ENCODE measurements around the gene HM13.

Gene HM13

DNA sequence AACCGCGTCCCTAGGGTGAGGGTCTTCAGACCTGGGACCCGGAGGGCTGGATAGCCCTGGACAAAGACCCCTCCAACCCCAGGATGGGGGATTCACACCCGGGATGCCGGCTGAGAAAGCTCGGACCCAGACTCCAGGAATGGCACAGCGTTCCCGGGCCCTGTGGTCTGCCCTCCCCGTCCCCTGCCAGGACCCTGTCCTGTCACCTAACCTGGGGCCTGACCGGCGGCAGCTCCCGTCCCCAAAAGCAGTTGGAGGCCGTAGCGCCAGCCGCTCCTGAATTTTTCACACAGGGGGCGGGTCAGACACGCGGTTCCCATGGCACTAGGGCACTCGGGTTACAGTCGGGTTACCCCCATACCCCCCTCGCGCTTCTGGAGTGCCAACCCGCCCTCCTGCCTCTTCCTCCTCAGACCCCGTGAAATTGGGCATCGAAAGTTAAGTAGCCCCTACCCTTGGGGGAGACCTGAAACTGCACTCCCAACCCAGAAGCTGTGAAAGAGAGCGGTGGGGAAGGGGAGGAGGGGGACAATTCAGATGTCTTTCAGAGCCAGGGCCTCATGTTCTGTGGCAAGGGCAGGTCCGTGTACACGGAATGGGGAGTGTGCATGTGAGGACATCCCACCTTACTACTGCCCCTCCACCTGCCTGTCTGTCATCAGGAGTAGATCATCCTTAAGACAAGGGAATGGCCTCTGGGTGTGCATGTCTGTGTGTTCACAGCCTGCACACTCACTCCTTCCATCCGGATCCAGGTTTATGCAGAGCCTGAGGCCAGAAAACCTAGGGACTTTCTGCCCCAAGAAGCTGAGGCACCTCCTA, 38.6 kb upstream of the HM13 start:
- no peak for DNase-seq (ENCODE audit: extremely low spot score)
- POLR2A ChIA-PET = no interaction called here
- TF ChIP-seq, protein P1, sequence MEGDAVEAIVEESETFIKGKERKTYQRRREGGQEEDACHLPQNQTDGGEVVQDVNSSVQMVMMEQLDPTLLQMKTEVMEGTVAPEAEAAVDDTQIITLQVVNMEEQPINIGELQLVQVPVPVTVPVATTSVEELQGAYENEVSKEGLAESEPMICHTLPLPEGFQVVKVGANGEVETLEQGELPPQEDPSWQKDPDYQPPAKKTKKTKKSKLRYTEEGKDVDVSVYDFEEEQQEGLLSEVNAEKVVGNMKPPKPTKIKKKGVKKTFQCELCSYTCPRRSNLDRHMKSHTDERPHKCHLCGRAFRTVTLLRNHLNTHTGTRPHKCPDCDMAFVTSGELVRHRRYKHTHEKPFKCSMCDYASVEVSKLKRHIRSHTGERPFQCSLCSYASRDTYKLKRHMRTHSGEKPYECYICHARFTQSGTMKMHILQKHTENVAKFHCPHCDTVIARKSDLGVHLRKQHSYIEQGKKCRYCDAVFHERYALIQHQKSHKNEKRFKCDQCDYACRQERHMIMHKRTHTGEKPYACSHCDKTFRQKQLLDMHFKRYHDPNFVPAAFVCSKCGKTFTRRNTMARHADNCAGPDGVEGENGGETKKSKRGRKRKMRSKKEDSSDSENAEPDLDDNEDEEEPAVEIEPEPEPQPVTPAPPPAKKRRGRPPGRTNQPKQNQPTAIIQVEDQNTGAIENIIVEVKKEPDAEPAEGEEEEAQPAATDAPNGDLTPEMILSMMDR (IDR thresholded peaks at IDR 0.05; ENCODE audit: control extremely low read depth, extremely low read depth, low read depth, missing control alignments) = no peak
- CTCF ChIA-PET = interaction anchor here (1.1 to 3.3 kb wide), 4 partner anchors 11 to 137 kb away, joined by 3 to 13 read pairs (median 6); partner anchors contain the start of gene HM13

DNA sequence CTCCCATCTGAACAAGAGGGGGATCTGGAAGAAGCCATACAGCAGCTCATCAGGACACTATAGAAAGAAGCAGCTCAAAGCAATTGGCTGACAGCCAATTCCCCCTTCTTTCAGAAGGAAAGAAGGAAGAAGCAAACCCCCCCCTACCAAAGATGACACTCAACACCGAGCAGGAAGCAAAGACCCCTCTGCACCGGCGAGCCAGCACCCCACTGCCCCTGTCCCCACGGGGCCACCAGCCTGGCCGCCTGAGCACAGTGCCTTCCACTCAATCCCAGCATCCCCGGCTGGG, 38.0 kb upstream of the HM13 start:
- POLR2A ChIA-PET = no interaction called here
- CTCF ChIA-PET = no interaction called here
- TF ChIP-seq, protein P1 (IDR thresholded peaks at IDR 0.05; ENCODE audit: control extremely low read depth, extremely low read depth, low read depth, missing control alignments) = no peak
- DNase-seq (ENCODE audit: extremely low spot score) = no peak

DNA sequence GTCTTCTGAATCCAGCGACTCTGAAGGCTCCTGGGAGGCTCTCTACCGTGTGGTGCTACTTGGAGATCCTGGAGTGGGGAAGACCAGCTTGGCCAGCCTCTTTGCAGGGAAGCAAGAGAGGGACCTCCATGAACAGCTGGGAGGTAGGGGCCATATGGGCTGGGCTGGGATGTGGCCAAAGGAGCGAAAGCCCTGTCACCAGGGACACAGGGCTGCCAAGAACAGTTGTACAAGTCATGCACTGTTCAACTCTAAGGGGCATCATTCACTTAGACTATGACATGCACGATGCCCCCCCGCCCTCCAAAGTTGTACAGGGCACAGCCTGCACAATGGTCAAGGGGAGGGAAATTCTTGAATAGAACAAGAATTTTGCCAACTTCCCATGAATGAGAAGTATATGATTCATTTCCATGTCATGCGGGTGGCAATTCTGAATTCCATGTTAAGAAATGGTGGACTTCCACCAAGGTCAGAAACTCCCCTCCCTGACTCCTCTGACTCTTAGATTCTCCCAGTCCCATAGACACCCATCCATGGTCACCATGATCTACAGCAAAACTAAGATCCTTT, 37.5 kb upstream of the HM13 start:
- ChIA-PET CTCF (no interaction called here), POLR2A (no interaction called here)
- no peak for DNase-seq (ENCODE audit: extremely low spot score)
- TF ChIP-seq, protein P1 (IDR thresholded peaks at IDR 0.05; ENCODE audit: control extremely low read depth, extremely low read depth, low read depth, missing control alignments) = no peak

DNA sequence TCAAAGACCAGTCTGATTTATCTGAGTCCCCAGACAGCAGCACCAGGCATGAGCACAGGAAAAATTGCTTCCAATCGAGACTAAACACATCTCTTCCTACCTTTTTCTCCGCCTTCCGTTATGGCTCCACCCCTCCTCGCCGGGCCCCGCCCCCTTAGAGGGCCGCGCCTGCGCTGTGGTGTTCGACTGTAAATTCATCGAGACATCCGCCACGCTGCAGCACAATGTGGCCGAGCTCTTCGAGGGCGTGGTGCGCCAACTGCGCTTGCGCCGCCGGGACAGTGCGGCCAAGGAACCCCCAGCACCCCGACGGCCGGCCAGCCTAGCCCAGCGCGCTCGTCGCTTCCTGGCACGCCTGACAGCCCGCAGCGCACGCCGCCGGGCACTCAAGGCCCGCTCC, 30.2 kb upstream of the HM13 start:
- POLR2A ChIA-PET = no interaction called here
- CTCF ChIA-PET = no interaction called here
- TF ChIP-seq, protein P1 (IDR thresholded peaks at IDR 0.05; ENCODE audit: control extremely low read depth, extremely low read depth, low read depth, missing control alignments) = no peak
- no peak for DNase-seq (ENCODE audit: extremely low spot score)

DNA sequence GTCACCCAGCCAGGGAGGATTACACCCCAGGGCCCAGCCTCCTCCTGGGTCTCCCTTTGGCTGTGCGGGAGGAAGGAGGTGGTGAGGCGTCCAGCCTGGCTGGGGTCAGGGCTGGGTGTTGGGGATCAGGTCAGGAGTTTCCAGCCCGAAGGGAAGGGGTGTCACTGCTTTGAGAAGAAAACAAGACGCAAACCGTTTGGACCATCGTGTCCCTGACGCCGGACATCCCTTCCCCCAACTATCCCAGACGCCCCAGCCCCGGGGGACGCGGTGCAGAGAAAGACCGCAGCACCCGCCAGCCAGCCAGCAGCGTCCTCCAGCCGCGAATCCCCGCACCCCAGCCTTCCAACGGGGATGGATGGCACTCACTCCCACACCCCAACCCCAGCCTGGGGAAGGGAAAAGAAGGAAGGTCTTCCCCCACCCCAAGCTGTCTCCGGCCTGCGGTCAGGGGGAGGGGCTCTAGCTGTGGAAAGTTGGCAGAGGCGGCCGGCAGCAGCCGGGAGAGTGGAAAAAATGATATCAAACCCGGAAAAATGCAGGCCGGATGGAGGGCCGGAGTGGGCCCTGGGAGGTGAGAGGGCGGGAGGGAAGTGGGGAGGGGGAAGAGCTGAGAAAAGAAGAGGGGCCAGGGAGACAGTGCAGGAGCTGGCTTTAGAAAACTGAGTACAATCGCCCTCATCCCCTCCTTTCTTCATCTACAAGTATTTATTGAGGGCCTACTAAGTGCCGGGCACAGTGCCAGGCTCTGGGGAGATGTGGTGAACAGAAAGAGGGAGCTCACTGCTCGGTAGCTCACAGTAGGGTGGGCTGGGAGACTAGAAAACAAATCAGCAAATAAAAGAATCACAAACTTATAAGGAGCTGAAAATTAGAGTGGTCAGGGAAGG, 28.5 kb upstream of the HM13 start:
- TF ChIP-seq, protein P1 (IDR thresholded peaks at IDR 0.05; ENCODE audit: control extremely low read depth, extremely low read depth, low read depth, missing control alignments) = no peak
- ChIA-PET POLR2A (no interaction called here), CTCF (interaction anchor here (0.9 to 2.8 kb wide), 3 partner anchors 10 to 18 kb away, joined by 3 to 8 read pairs (median 7); partner anchors contain the start of genes DEFB124 and REM1)
- no peak for DNase-seq (ENCODE audit: extremely low spot score)

DNA sequence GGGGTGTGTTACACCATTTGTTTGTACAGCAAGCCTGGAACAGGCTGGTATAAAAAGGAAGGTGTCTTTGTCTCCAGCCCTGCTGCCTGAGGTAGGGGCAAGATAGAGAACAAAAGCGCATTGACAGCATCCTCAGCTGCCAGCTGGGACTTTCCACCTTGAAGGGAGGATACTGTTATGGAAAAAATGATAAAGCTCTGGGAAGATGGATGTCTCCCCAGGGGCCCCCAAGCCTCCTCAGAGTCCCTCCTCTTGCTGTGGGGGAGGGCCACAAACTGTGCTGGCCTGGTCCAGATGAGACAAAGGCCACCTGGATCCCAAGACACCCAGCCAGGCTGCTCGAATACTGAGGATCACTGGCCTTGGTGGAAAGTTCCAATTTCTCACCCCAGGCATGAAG, 26.1 kb upstream of the HM13 start:
- POLR2A ChIA-PET = no interaction called here
- DNase-seq (ENCODE audit: extremely low spot score) = no peak
- CTCF ChIA-PET = interaction anchor here (1.4 to 5.9 kb wide), 3 partner anchors 13 to 20 kb away, joined by 4 to 50 read pairs (median 8); partner anchors contain the start of genes DEFB124 and REM1
- TF ChIP-seq, protein P1 (IDR thresholded peaks at IDR 0.05; ENCODE audit: control extremely low read depth, extremely low read depth, low read depth, missing control alignments) = no peak

Data from GM10248 (cell line).